Ecto neural progenitor cell (in vitro differentiated cells): ENCODE results near the gene COL25A1.
"Not testable (repeated sequence)": the region's sequence is repeated elsewhere in the genome, so short reads cannot be mapped to it uniquely, and the experiment has no call there.

Experiments
- DNase-seq: peaks from one replicate; pipeline ENCODE4 v3.0.0-alpha.2; 2018; ENCODE audit warnings: low spot score

COL25A1 gene

GRCh38 chr4:109011241-109012026 lies 291.0 kb downstream of the COL25A1 start:
- no peak for DNase-seq

DNA sequence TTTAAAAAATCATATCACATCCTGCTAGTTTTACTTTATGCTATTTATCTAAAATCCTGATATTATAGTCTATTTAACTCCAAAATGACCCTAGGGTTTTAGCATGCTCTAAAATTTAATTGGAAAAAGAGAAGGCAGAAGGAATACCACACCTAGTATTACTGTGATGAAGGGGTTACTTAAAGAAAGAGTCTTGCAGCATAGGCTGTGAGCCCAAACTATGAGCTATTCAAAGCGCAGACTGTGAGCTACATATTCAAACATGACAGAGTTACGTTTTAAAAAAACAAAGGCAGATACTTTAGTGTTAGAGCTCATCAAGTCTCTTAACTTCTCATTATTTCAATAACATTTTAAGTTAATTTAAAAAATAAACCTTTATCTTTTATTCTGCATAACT lies 291.9 kb downstream of the COL25A1 start:
- DNase-seq, result no peak

- no peak for DNase-seq
Observed at GRCh38 chr4:109009909-109010308, 292.5 kb downstream of the COL25A1 start.

DNA sequence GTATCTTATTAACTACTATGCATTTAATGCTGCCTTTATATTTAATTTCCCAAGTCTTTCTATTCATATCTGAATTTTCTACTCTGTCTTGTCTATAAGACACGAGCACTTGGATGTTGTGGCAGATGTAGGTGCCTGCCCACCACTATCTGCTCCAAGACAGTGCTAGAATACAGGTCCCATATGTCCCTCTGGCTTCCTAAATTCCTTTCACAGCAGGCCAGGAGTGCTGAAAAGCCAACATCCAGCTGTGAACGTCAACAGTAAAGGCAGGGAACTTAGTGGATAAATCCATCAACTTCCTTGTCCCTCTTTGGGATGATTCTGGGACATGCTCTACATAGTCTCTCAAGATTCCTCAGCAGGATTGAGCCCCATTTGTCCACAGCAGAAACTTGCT lies 294.5 kb downstream of the COL25A1 start:
- no peak for DNase-seq

DNA sequence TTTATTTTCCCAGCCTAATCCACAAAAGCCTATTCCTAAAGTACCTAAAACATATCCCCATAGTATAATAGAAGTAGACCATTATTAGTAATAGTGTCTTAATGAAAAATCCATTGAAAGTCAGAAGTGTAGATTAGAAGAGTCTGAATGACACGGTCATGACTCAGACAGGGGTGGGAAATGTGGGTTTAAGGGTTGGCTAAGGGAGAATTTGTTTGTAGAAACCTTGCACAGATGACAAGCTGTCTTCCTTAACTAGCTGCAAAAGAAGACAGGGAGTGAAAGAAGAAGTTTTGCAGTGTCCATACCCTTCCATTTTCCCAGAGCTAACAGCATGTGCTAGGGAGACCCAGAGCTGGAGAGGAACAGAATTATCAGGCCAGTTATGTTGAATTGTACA lies 296.9 kb downstream of the COL25A1 start:
- no peak for DNase-seq

GRCh38 chr4:109004418-109004817 lies 298.0 kb downstream of the COL25A1 start:
- no peak for DNase-seq

- no peak for DNase-seq
Observed at GRCh38 chr4:109003964-109004363, 298.5 kb downstream of the COL25A1 start.

DNA sequence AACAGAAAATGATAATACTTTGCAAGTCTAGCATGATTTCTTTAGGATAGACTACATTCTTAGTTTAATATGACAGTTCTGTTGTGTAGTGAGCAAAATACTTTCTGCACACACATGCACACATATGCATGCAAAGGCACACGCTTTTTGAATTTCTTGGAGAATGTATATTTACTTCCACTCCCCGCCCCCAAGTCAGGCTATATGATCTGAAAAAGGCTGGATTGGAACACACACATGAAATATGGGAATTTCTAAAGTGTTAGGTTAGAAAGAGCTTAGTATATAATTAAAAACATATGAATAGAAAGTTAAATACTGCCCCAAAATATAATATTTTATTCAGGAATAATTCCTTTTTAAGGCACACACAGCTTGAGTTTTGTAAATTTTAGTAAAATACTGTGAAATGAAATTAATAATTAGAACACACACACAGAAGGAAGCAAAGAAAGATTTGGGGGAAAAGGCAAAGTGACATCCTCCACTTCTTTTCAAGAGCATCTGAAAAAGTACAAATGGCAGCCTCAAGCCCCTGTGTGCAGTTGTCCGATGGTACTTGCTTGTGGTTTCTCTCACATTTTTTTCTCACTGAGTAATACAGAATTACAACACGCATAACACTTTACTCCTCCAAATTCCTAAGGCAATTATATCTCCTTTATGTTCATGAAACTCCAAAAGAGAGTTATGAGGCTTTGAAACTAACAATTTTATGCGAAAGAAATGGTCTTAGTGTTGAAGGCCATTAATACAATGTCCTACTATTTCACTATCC lies 310.7 kb downstream of the COL25A1 start:
- DNase-seq, result no peak

DNA sequence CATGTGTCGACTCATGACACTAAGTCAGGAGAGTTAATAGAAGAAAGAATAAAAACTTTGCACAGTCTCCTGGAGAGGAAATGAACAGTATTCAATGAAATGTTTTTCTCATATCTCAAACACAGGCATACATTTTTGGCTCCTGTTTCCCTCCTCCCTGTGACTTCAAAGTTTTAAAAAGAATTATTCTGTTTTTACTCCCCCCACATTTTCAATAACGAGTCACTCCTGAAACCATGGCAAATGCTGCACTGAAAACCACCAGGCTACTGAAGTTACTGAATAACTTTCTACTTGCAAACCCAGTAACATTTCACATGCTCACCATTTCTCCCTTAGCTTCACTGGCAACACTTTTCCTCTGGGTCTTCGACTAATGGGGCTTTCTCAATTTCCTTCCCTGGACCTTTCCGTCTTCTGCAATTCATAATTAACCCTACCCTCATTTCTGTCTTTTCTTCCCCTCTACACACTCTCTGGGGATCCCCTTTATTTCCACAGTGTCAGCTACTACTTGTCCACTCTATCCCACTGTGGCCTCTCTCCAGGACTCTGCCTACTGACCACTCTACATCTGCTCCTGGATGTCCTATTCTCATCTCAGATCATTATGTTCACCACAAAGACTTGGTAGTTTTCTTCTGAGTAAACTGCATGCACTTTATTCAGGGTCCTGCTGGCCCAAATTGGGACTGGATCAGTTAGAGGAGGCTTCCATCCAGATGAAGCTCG lies 313.8 kb downstream of the COL25A1 start:
- DNase-seq, result no peak

- not testable (repeated sequence) for DNase-seq
Observed at GRCh38 chr4:108984495-108984894, 318.0 kb downstream of the COL25A1 start.

GRCh38 chr4:108982402-108983185 lies 319.9 kb downstream of the COL25A1 start:
- DNase-seq, result no peak

DNA sequence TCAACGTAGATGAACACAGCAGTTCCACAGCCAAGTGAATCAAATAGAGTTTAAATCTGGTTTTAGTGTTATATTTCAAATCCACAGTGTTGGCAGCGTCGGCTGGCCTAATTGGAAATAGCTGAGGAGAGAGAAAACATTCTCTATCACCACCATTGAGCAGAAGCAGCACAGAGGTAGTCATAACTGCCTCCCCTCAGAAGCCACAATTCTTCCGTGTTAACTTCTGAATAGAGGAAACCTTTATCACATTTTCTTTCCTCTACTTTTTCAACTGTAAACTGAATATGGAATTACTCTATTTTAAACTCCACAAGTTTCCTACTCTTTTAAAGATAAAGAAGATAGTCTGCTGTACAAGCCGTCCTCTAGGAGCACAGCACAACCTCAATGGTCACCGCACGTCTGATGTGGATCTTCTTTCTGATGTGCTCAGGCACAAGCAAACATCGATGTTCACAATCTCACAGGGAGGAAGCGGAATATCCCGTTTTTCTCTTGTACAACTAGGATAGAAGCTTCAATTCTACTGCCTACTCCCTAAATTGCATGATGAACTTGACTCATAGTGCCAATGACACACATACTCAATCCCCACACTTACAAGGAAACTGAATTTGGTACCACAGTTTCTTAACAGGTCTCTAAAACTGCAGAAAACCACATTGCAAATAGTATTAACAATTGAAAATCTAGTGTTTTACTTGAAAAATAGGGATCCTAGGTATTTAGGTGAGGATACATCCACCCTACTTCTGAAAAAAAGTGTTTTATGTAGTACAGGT lies 321.8 kb downstream of the COL25A1 start:
- no peak for DNase-seq

GRCh38 chr4:108979759-108980158 lies 322.7 kb downstream of the COL25A1 start:
- DNase-seq, result no peak

DNA sequence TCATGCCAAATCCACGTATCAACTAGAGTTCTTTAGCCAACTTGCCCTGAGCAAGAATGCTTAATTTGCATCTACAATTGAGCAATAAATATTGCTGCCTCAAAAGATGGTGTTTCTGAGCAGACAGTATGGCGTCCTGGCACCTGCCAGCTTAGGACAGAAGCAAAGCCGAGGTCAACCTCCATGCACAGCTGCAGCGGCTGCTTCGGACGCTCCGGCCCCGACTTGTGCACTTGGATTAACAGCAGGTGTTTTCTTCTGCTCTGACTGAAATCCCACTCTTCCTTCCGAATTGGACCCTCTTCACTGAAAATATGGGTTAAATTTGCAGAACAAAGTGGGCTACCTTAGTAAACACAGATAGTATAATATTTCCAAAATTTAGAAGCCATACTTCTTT lies 324.4 kb downstream of the COL25A1 start:
- DNase-seq, result no peak

DNA sequence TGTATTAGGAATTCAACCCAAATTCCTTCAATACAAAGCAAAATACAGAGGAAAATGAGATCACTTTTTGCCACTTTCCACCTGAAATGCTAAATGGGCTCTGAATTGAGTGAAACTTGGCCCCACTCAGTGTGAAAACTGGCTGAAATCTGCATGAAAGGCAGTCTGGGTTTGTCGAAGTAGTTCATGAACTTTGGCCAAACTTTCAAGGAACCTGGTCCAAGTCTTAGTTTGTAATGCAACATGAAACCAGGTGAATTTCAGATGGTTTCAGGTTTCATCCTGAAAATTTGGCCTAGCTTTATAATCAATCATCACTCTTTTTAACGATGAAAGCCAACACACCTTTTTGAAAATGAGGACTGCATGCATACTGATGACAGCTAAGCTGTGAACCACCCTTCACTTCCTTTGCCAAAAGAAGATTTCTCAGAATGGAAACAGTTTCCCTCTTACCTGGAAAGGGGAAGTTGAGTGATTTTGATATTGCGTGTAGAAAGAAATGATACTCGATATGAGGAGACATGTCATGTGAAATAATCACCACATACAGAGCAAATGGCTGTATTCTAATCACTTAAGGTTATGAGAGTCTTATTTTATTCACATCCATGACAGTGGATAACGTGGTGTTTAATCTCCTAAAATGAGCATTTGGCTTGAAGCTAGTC lies 329.7 kb downstream of the COL25A1 start:
- DNase-seq, result no peak

DNA sequence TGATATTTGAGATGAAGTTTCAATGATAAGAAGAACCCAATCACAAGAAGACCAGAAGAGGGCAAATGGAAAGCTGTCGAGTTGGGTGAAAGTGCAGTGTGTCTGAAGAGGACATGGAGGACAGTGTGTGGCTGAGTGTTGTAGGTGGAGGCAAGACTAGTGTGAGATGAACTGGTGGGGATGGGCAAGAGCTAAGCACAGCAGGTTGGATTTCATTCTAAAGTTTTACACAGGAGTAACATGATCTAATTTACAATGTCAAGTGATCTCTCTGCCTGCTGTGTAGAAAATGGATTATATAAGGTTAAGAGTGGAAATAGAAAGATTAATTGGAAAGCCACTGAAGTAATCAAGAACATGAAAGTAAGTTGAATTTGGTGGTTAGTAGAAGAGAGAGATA lies 331.0 kb downstream of the COL25A1 start:
- DNase-seq, result no peak

GRCh38 chr4:108965472-108966076 lies 336.9 kb downstream of the COL25A1 start:
- DNase-seq, result no peak

DNA sequence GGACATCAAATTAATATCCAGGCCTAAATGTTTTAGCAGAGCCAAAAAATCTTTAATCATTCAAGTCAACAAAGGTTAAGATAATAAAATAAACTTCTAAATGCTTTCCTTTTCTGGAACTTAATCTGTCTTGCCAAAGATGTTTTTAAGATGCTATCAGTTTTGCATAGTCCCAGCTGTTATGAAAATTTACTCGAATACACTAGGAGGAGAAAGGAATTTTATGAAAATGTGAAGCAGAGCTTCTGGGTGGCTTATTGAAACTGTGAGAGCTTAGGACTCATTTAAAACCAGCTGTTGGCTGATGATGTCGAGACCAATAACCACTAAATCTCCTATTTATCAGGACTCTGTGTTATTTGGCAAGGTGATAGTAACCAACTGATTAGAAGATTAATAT lies 337.4 kb downstream of the COL25A1 start:
- no peak for DNase-seq

DNA sequence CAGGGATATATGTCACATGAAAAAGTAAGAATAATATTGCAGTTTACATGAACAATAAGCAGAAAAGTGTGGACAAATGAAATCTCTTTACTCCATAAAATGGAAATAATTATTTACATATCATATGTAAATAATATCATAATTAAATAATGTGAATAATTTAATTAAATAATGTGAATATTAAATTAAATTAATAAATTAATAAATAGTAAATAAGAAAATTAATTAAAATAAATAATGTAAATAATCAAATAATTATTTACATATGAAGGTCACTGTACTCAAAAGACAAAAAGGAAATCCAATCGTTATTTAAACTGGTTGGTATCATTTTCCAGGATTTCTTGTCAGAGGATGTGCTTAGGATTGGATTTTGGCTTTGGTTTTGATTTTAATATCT lies 338.5 kb downstream of the COL25A1 start:
- no peak for DNase-seq

DNA sequence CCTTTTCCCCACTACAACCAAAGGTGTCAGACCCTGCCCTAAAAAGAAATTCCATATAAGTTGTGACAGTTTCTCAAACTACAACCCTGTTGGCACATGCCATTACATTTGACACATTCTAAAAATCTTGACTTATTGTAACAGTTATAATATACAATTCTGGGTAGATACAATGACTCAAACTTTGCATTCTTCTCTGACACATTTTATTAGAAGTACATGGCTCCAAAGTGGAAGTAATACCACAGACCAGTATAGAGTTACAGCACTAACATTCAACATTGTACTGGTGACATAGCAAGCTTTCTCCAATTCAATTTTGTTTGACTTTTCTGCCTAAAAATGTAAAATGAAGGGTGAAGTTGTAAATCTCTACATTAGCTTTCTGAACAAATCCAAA lies 343.0 kb downstream of the COL25A1 start:
- DNase-seq, result no peak
